Erythroblast (primary cell): Measurements from ENCODE around the gene MRPL42.
A peak's percentile ranks its signal among the peaks of the same experiment; 100 is the strongest.
"Not testable (repeated sequence)": the region's sequence is repeated elsewhere in the genome, so short reads cannot be mapped to it uniquely, and the experiment has no call there.

Experiments
- DNase-seq, 2 experiments: peaks; one replicate each; lab custom pipeline; 2025; lab: John Stamatoyannopoulos, UW
- GATA1 ChIP-seq: IDR thresholded peaks from 2 replicates; pipeline ENCODE4 v1.6.1; 2011; ENCODE audit warnings: low read depth, mild to moderate bottlenecking, control low read depth, low read length, moderate library complexity
- POLR2A ChIP-seq: IDR thresholded peaks from 2 replicates; pipeline ENCODE4 v1.6.1; 2011; ENCODE audit warnings: mild to moderate bottlenecking, low read length

Gene MRPL42

GRCh38 chr12:93467351-93468007 is at the start of gene MRPL42:
Gene MRPL42 (plus strand): TSS chr12:93467514. CDS start chr12:93469286, 1,772 bp downstream.
- DNase-seq, result peak; percentile 91 to 94
- TF ChIP-seq POLR2A, result peak; percentile 92
- TF ChIP-seq GATA1, result no peak

GRCh38 chr12:93417967-93418480 is 49.3 kb upstream of the MRPL42 start:
- TF ChIP-seq GATA1 (no peak), POLR2A (no peak)
- no peak for DNase-seq

- TF ChIP-seq POLR2A (no peak), GATA1 (no peak)
- peak; percentile 70 to 80 for DNase-seq
Measured at GRCh38 chr12:93419388-93420034, 47.8 kb upstream of the MRPL42 start.

GRCh38 chr12:93422050-93422449 is 45.3 kb upstream of the MRPL42 start:
- no peak for DNase-seq

GRCh38 chr12:93425736-93426411 is 41.4 kb upstream of the MRPL42 start:
- TF ChIP-seq GATA1 (no peak), POLR2A (no peak)
- DNase-seq, result no peak

More at GRCh38 chr12:93422050-93422449, 45.3 kb upstream of the MRPL42 start:
- TF ChIP-seq GATA1, result no peak
- no peak for TF ChIP-seq POLR2A

GRCh38 chr12:93426412-93426805 is 40.9 kb upstream of the MRPL42 start:
- no peak for TF ChIP-seq GATA1
- no peak for TF ChIP-seq POLR2A
- DNase-seq, result no peak

GRCh38 chr12:93427779-93428564 is 39.3 kb upstream of the MRPL42 start:
- DNase-seq, result peak; percentile 34 to 56
- TF ChIP-seq POLR2A (no peak), GATA1 (no peak)

- TF ChIP-seq POLR2A (no peak), GATA1 (no peak)
- DNase-seq, result no peak
Measured at GRCh38 chr12:93429448-93429847, 37.9 kb upstream of the MRPL42 start.

- TF ChIP-seq GATA1, result no peak
- TF ChIP-seq POLR2A, result no peak
- no peak for DNase-seq
Measured at GRCh38 chr12:93429852-93430251, 37.5 kb upstream of the MRPL42 start.

GRCh38 chr12:93430280-93430679 is 37.0 kb upstream of the MRPL42 start:
- TF ChIP-seq GATA1 (no peak), POLR2A (no peak)
- DNase-seq, result no peak

GRCh38 chr12:93432031-93432430 is 35.3 kb upstream of the MRPL42 start:
- not testable (repeated sequence) for DNase-seq

- DNase-seq, result no peak
- TF ChIP-seq POLR2A, result no peak
Measured at GRCh38 chr12:93434256-93434865, 33.0 kb upstream of the MRPL42 start.

- no peak for DNase-seq
- no peak for TF ChIP-seq POLR2A
- TF ChIP-seq GATA1, result no peak
Measured at GRCh38 chr12:93438266-93439050, 28.9 kb upstream of the MRPL42 start.
